KMS-11 (cell line): ENCODE results near the gene PIGV.

ENCODE experiments used
- H2AFZ ChIP-seq: fragments of 200-600 bp; sonication (generic); 2 replicates; pipeline ENCODE4 v1.6.1; 2016; ENCODE audit warnings: antibody characterized with exemption, mixed run types, low read depth
- H3K27ac ChIP-seq: fragments of 200-600 bp; sonication (generic); 2 replicates; pipeline ENCODE4 v1.6.1; 2016; ENCODE audit warnings: mild to moderate bottlenecking, mixed run types
- H3K27me3 ChIP-seq: fragments of 200-600 bp; sonication (generic); 2 replicates; pipeline ENCODE4 v1.6.1; 2017; ENCODE audit warnings: mild to moderate bottlenecking, low read depth, mixed run types, moderate library complexity; ENCODE audit not compliant: insufficient read depth
- H3K36me3 ChIP-seq: fragments of 200-600 bp; sonication (generic); 2 replicates; pipeline ENCODE4 v1.6.1; 2017; ENCODE audit warnings: mild to moderate bottlenecking, mixed run types; ENCODE audit not compliant: insufficient read depth
- H3K4me1 ChIP-seq: fragments of 200-600 bp; sonication (generic); 2 replicates; pipeline ENCODE4 v1.6.1; 2016; ENCODE audit warnings: mild to moderate bottlenecking, low read depth, mixed run types; ENCODE audit not compliant: poor library complexity, severe bottlenecking
- H3K4me2 ChIP-seq: fragments of 200-600 bp; sonication (generic); 2 replicates; pipeline ENCODE4 v1.7.0; 2016; ENCODE audit warnings: mild to moderate bottlenecking, mixed run types
- H3K4me3 ChIP-seq: fragments of 200-600 bp; sonication (generic); IDR thresholded peaks from 2 replicates; pipeline ENCODE4 v1.6.1; 2017; ENCODE audit warnings: low read depth, low read length, mixed read lengths; ENCODE audit not compliant: insufficient read depth
- H3K79me2 ChIP-seq: fragments of 200-600 bp; sonication (generic); 2 replicates; pipeline ENCODE4 v1.6.1; 2016; ENCODE audit warnings: low read depth, mixed run types; ENCODE audit not compliant: insufficient read depth
- H3K9ac ChIP-seq: fragments of 200-600 bp; sonication (generic); 2 replicates; pipeline ENCODE4 v1.6.1; 2016; ENCODE audit warnings: mild to moderate bottlenecking, mixed run types
- H4K20me1 ChIP-seq: fragments of 200-600 bp; sonication (generic); 2 replicates; pipeline ENCODE4 v1.6.1; 2016; ENCODE audit warnings: mild to moderate bottlenecking, mixed run types; ENCODE audit not compliant: insufficient read depth
- TF ChIP-seq, protein P1 (sequence below): fragments of 200-600 bp; sonication (generic); conservative IDR thresholded peaks from 2 replicates; pipeline ENCODE4 v1.6.1; 2017; ENCODE audit warnings: low read depth, mild to moderate bottlenecking, antibody characterized with exemption, low read length, moderate library complexity, mixed read lengths

Gene PIGV

DNA sequence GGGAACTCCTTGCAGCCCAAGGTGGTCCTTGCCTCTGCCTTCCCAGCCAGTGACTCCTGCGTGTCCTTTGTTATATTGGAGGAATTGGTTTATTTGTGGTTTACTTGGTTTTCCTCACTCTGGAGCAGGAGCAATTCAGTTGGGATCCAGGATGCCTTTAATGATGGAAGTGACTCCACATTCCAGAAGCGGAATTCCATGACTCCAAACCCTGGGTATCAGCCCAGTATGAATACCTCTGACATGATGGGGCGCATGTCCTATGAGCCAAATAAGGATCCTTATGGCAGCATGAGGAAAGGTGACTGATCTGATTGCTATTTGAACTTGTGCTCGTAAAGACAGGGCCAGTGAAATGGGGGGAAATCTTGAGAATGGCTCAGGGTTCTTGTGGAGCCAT is 15.1 kb upstream of the PIGV start:
- H3K4me2 ChIP-seq: no peak overlapping the region
- no peaks in the 10 kb centered on the region for H4K20me1 ChIP-seq
- TF ChIP-seq, protein P1, sequence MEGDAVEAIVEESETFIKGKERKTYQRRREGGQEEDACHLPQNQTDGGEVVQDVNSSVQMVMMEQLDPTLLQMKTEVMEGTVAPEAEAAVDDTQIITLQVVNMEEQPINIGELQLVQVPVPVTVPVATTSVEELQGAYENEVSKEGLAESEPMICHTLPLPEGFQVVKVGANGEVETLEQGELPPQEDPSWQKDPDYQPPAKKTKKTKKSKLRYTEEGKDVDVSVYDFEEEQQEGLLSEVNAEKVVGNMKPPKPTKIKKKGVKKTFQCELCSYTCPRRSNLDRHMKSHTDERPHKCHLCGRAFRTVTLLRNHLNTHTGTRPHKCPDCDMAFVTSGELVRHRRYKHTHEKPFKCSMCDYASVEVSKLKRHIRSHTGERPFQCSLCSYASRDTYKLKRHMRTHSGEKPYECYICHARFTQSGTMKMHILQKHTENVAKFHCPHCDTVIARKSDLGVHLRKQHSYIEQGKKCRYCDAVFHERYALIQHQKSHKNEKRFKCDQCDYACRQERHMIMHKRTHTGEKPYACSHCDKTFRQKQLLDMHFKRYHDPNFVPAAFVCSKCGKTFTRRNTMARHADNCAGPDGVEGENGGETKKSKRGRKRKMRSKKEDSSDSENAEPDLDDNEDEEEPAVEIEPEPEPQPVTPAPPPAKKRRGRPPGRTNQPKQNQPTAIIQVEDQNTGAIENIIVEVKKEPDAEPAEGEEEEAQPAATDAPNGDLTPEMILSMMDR: no peak
- peaks cover 9% of the 10 kb centered on the region; the same call in 1 of the 2 replicates for H3K36me3 ChIP-seq
- no peak overlapping the region for H3K9ac ChIP-seq
- no peaks in the 10 kb centered on the region for H3K79me2 ChIP-seq
- H2AFZ ChIP-seq: no peak overlapping the region
- peaks cover 9% of the 10 kb centered on the region for H3K4me1 ChIP-seq
- no peak overlapping the region for H3K27ac ChIP-seq
- H3K4me3 ChIP-seq: no peak overlapping the region
- no peaks in the 10 kb centered on the region for H3K27me3 ChIP-seq

DNA sequence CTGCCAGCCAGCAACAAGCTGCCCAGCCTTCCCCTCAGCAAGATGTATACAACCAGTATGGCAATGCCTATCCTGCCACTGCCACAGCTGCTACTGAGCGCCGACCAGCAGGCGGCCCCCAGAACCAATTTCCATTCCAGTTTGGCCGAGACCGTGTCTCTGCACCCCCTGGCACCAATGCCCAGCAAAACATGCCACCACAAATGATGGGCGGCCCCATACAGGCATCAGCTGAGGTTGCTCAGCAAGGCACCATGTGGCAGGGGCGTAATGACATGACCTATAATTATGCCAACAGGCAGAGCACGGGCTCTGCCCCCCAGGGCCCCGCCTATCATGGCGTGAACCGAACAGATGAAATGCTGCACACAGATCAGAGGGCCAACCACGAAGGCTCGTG is 13.3 kb upstream of the PIGV start:
- no peaks in the 10 kb centered on the region for H4K20me1 ChIP-seq
- no peak overlapping the region for H2AFZ ChIP-seq
- peaks cover 13% of the 10 kb centered on the region; the same call in 1 of the 2 replicates for H3K36me3 ChIP-seq
- no peak overlapping the region for H3K9ac ChIP-seq
- H3K4me2 ChIP-seq: no peak overlapping the region
- no peaks in the 10 kb centered on the region for H3K79me2 ChIP-seq
- H3K4me3 ChIP-seq: no peak overlapping the region
- TF ChIP-seq, protein P1: no peak
- no peak overlapping the region for H3K27ac ChIP-seq
- H3K4me1 ChIP-seq: peaks cover 5% of the 10 kb centered on the region
- H3K27me3 ChIP-seq: no peaks in the 10 kb centered on the region

DNA sequence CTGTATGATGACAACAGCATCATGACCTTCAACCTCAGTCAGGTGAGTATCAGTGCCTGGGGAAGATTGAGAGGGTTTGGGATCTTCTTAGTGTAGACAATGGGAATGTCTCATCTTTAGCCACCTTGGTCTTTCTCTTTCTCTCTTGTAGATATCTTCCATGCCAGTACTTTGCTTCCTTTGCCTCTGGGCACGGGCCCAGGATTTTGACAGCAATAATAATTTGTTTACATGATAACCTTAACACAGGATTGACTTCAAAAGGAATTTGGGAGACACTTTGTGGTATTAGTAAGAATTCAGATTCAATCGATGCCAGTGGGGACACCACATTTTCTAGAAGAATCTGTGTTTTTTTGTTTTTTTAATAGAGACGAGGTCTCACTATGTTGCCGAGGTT is 12.1 kb upstream of the PIGV start:
- Histone ChIP-seq H3K36me3 (peaks cover 13% of the 10 kb centered on the region; the same call in 1 of the 2 replicates), H3K9ac (no peak overlapping the region), H3K4me2 (no peak overlapping the region), H3K4me1 (no peaks in the 10 kb centered on the region), H3K79me2 (no peaks in the 10 kb centered on the region), H2AFZ (no peak overlapping the region), H3K4me3 (no peak overlapping the region), H3K27me3 (no peaks in the 10 kb centered on the region), H4K20me1 (0 out of 2 replicates have a peak, but pooled peaks cover under 1% of the 10 kb centered on the region), H3K27ac (no peak overlapping the region)
- TF ChIP-seq, protein P1: no peak

DNA sequence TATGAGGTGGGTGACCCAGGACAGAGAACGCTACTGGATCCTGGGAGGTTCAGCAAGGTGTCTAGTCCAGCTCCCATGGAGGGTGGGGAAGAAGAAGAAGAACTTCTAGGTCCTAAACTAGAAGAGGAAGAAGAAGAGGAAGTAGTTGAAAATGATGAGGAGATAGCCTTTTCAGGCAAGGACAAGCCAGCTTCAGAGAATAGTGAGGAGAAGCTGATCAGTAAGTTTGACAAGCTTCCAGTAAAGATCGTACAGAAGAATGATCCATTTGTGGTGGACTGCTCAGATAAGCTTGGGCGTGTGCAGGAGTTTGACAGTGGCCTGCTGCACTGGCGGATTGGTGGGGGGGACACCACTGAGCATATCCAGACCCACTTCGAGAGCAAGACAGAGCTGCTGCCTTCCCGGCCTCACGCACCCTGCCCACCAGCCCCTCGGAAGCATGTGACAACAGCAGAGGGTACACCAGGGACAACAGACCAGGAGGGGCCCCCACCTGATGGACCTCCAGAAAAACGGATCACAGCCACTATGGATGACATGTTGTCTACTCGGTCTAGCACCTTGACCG is 8.6 kb upstream of the PIGV start:
- Histone ChIP-seq H3K27ac (no peak overlapping the region), H3K27me3 (peaks cover 2% of the 10 kb centered on the region; the same call in 1 of the 2 replicates), H3K79me2 (no peaks in the 10 kb centered on the region), H3K36me3 (peaks cover 10% of the 10 kb centered on the region; the same call in 1 of the 2 replicates), H3K4me2 (no peak overlapping the region), H3K4me1 (peaks cover 26% of the 10 kb centered on the region), H4K20me1 (0 out of 2 replicates have a peak, but pooled peaks cover 6% of the 10 kb centered on the region), H3K9ac (no peak overlapping the region), H2AFZ (no peak overlapping the region), H3K4me3 (no peak overlapping the region)
- TF ChIP-seq, protein P1: no peak
